Neural progenitor cell (in vitro differentiated cells): ENCODE measurements around the gene PTPRK. TPM values are rescaled to one million over a fixed set of nuclear protein-coding genes. Genes with fewer than 3 reads are reported as not detected.

Source experiments
- DNase-seq: peaks from one replicate; pipeline ENCODE4 v3.0.0-alpha.2; 2016; ENCODE audit warnings: low spot score
- H2AFZ ChIP-seq: fragments of 200-600 bp; sonication (generic); replicated peaks from 2 replicates; pipeline ENCODE4 v1.6.1; 2016; ENCODE audit warnings: antibody characterized with exemption
- H3F3A ChIP-seq: fragments of 200-600 bp; sonication (generic); 2 replicates; pipeline ENCODE4 v1.6.1; 2016; ENCODE audit warnings: antibody characterized with exemption, low read depth
- H3K27ac ChIP-seq: fragments of 200-600 bp; sonication (generic); 2 replicates; pipeline ENCODE4 v1.5.1; 2016; ENCODE audit warnings: mild to moderate bottlenecking
- H3K27me3 ChIP-seq: fragments of 200-600 bp; sonication (generic); 2 replicates; pipeline ENCODE4 v1.6.1; 2016; ENCODE audit warnings: mild to moderate bottlenecking, moderate library complexity
- H3K36me3 ChIP-seq: fragments of 200-600 bp; sonication (generic); 2 replicates; pipeline ENCODE4 v1.5.1; 2016
- H3K4me1 ChIP-seq: fragments of 200-600 bp; sonication (generic); 2 replicates; pipeline ENCODE4 v1.6.1; 2016; ENCODE audit warnings: mixed run types
- H3K4me2 ChIP-seq: fragments of 200-600 bp; sonication (generic); 2 replicates; pipeline ENCODE4 v1.6.1; 2016
- H3K4me3 ChIP-seq: fragments of 200-600 bp; sonication (generic); 2 replicates; pipeline ENCODE4 v1.5.1; 2016
- H3K79me2 ChIP-seq: fragments of 200-600 bp; sonication (generic); 2 replicates; pipeline ENCODE4 v1.6.1; 2016; ENCODE audit warnings: low read depth
- H3K9ac ChIP-seq: fragments of 200-600 bp; sonication (generic); 2 replicates; pipeline ENCODE4 v1.6.1; 2016
- H3K9me3 ChIP-seq: fragments of 200-600 bp; sonication (generic); 2 replicates; pipeline ENCODE4 v1.5.1; 2016; ENCODE audit warnings: low read depth
- H4K20me1 ChIP-seq: fragments of 200-600 bp; sonication (generic); 2 replicates; pipeline ENCODE4 v1.6.1; 2016; ENCODE audit warnings: low read depth
- H3K27ac Mint-ChIP-seq: 3 replicates; pipeline ENCODE4 v1.8.0; 2021; ENCODE audit warnings: mixed read lengths
- H3K27me3 Mint-ChIP-seq: 2 replicates; pipeline ENCODE4 v1.8.0; 2022; ENCODE audit warnings: low read depth, mild to moderate bottlenecking, inconsistent platforms, moderate library complexity, mixed read lengths; ENCODE audit not compliant: insufficient read depth
- H3K36me3 Mint-ChIP-seq: 3 replicates; pipeline ENCODE4 v1.8.0; 2021; ENCODE audit warnings: mixed read lengths
- H3K4me1 Mint-ChIP-seq: 3 replicates; pipeline ENCODE4 v1.8.0; 2021; ENCODE audit warnings: mixed read lengths
- H3K4me3 Mint-ChIP-seq: 3 replicates; pipeline ENCODE4 v1.8.0; 2021; ENCODE audit warnings: mild to moderate bottlenecking, moderate library complexity, mixed read lengths
- H3K9me3 Mint-ChIP-seq: 3 replicates; pipeline ENCODE4 v1.8.0; 2020; ENCODE audit warnings: mixed read lengths
- EZH2 ChIP-seq: fragments of 200-600 bp; sonication (generic); IDR thresholded peaks from 2 replicates; pipeline ENCODE4 v1.6.1; 2017; ENCODE audit warnings: antibody characterized with exemption, mild to moderate bottlenecking, moderate library complexity
- EZH2phosphoT487 ChIP-seq: fragments of 200-600 bp; sonication (generic); IDR thresholded peaks from 2 replicates; pipeline ENCODE4 v1.6.1; 2017; ENCODE audit warnings: antibody characterized with exemption
- total RNA-seq: library from RNA; depleted of rRNA; stranded (reverse); fragments of >200 nt; gene quantifications from 2 replicates; pipeline ENCODE4 v1.2.3, GENCODE V29; 2015; ENCODE audit warnings: low replicate concordance
- TF ChIP-seq, protein P1 (sequence below): fragments of 200-600 bp; sonication (generic); IDR thresholded peaks from 2 replicates; pipeline ENCODE4 v1.5.1; 2017; ENCODE audit warnings: antibody characterized with exemption, mild to moderate bottlenecking

PTPRK gene
- total RNA-seq, 1 donor from 2014 or later = 35.0 TPM

DNA sequence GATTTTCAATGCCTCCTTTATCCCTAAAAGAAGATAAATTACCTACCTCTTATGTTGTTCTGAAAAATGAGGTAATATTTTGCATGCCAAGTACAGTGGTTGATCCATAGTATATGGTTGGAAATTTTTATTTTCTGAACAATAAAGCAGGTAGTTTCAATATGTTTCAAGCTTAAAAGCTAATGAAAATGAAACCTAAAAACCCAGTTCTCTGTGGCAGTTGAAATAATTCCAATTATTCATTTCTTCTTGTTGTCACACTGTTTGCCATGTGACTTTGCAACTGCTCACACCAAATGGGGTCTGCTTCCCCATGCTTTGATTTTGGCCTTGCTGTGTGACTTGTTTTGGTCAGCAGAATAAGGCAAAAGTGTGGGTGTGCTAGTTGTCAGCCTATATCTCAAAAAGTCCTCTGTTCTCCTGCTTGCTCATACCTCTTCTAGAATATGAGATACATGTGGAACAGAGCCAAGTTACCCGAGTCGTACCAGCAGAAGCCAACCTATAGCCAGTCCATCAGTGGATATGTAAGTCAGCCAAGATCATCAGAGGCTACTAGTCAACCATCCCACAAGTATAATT is 422.3 kb downstream of the PTPRK start:
- Histone ChIP-seq H3K27ac (no peak overlapping the region), H3K9ac (no peak overlapping the region), H3F3A (no peaks in the 10 kb centered on the region), H3K79me2 (no peaks in the 10 kb centered on the region), H3K9me3 (no peaks in the 10 kb centered on the region), H3K27me3 (no peaks in the 10 kb centered on the region), H2AFZ (no peak overlapping the region), H3K4me3 (no peak overlapping the region), H3K4me1 (no peaks in the 10 kb centered on the region), H3K4me2 (no peak overlapping the region), H3K36me3 (no peaks in the 10 kb centered on the region), H4K20me1 (no peaks in the 10 kb centered on the region)
- TF ChIP-seq, protein P1, sequence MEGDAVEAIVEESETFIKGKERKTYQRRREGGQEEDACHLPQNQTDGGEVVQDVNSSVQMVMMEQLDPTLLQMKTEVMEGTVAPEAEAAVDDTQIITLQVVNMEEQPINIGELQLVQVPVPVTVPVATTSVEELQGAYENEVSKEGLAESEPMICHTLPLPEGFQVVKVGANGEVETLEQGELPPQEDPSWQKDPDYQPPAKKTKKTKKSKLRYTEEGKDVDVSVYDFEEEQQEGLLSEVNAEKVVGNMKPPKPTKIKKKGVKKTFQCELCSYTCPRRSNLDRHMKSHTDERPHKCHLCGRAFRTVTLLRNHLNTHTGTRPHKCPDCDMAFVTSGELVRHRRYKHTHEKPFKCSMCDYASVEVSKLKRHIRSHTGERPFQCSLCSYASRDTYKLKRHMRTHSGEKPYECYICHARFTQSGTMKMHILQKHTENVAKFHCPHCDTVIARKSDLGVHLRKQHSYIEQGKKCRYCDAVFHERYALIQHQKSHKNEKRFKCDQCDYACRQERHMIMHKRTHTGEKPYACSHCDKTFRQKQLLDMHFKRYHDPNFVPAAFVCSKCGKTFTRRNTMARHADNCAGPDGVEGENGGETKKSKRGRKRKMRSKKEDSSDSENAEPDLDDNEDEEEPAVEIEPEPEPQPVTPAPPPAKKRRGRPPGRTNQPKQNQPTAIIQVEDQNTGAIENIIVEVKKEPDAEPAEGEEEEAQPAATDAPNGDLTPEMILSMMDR = no peak
- no peak for TF ChIP-seq EZH2
- no peak for TF ChIP-seq EZH2phosphoT487
- Mint-ChIP-seq H3K4me3 (no peak overlapping the region), H3K36me3 (no peaks in the 10 kb centered on the region), H3K4me1 (peaks cover 9% of the 10 kb centered on the region), H3K27me3 (peaks cover 2% of the 10 kb centered on the region), H3K27ac (no peak overlapping the region), H3K9me3 (no peaks in the 10 kb centered on the region)
- no peak for DNase-seq

DNA sequence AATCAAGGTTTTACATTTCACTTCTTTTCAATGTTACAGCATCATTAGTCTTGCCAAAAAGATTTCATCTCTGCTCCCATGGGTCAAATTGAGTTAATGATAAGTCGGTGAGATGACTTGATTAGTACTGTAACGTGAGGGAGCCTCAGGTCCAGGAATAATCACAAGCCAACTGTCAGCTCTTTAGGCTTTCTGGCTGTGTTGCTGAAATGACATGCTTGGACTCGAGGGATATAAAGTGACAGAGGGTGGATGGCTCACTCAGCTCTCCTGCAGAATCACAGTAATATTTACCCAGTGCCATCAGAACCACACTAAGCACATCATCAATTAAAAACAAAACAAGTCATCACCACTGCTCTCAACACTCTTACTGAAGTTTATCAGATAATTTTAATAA is 423.4 kb downstream of the PTPRK start:
- no peak for DNase-seq
- H3K4me2 ChIP-seq = no peak overlapping the region
- no peaks in the 10 kb centered on the region for H3K27me3 ChIP-seq
- H4K20me1 ChIP-seq = no peaks in the 10 kb centered on the region
- no peaks in the 10 kb centered on the region for H3F3A ChIP-seq
- TF ChIP-seq EZH2 (no peak), EZH2phosphoT487 (no peak)
- TF ChIP-seq, protein P1 = no peak
- Mint-ChIP-seq H3K4me1 (peaks cover 9% of the 10 kb centered on the region), H3K27me3 (peaks cover 2% of the 10 kb centered on the region), H3K36me3 (no peaks in the 10 kb centered on the region), H3K4me3 (no peak overlapping the region), H3K27ac (no peak overlapping the region), H3K9me3 (no peaks in the 10 kb centered on the region)
- H3K27ac ChIP-seq = no peak overlapping the region
- no peaks in the 10 kb centered on the region for H3K9me3 ChIP-seq
- no peaks in the 10 kb centered on the region for H3K36me3 ChIP-seq
- H2AFZ ChIP-seq = no peak overlapping the region
- H3K9ac ChIP-seq = no peak overlapping the region
- no peaks in the 10 kb centered on the region for H3K79me2 ChIP-seq
- H3K4me3 ChIP-seq = no peak overlapping the region
- H3K4me1 ChIP-seq = no peaks in the 10 kb centered on the region

DNA sequence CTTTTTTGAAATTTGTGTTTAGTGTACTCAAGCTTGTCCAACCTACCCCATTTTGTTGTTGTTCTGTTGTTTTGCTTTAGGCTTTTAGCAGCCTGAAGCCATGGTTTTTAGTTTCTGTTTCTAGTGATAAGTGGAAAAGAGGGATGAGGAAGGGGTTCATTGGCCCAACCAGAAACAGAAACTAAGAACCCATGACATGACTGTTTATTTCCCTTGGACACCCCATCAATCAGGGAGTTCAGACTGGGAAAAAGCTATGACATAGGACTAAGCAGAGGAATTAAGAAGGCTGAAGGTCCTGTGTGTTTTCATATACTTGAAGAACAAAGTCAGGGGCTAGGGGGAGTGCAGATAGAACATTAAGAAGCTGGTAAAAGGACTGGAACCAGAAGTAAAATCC is 425.0 kb downstream of the PTPRK start:
- Mint-ChIP-seq H3K4me1 (peaks cover 9% of the 10 kb centered on the region), H3K27ac (no peak overlapping the region), H3K36me3 (no peaks in the 10 kb centered on the region), H3K9me3 (no peaks in the 10 kb centered on the region), H3K27me3 (peaks cover 2% of the 10 kb centered on the region), H3K4me3 (no peak overlapping the region)
- DNase-seq = no peak
- no peaks in the 10 kb centered on the region for H3K79me2 ChIP-seq
- no peaks in the 10 kb centered on the region for H3F3A ChIP-seq
- H3K4me3 ChIP-seq = no peak overlapping the region
- H4K20me1 ChIP-seq = no peaks in the 10 kb centered on the region
- TF ChIP-seq, protein P1 = no peak
- TF ChIP-seq EZH2phosphoT487 = no peak
- TF ChIP-seq EZH2 = no peak
- H3K9ac ChIP-seq = no peak overlapping the region
- H3K27me3 ChIP-seq = no peaks in the 10 kb centered on the region
- no peak overlapping the region for H2AFZ ChIP-seq
- H3K36me3 ChIP-seq = no peaks in the 10 kb centered on the region
- no peak overlapping the region for H3K4me2 ChIP-seq
- no peak overlapping the region for H3K27ac ChIP-seq
- no peaks in the 10 kb centered on the region for H3K4me1 ChIP-seq
- no peaks in the 10 kb centered on the region for H3K9me3 ChIP-seq
